ENCODE data around the gene LRP6.

Gene LRP6

DNA sequence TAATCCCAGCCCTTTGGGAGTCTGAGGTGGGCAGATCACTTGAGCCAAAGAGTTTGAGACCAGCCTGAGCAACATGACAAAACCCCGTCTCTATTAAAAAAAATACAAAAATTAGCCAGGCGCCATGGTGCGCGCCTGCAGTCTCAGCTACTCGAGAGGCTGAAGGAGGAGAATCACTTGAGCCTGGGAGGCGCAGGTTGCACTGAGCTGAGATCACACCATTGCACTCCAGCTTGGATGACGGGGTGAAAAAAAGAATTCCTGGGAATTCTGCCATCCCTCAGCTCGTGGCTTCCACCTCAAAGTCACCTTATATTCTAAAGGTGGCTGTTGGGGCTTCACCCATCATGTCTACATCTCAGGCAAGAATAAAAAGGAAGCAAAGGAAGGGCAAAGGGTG is 183.2 kb downstream of the LRP6 start:
- no peak for ATAC-seq

DNA sequence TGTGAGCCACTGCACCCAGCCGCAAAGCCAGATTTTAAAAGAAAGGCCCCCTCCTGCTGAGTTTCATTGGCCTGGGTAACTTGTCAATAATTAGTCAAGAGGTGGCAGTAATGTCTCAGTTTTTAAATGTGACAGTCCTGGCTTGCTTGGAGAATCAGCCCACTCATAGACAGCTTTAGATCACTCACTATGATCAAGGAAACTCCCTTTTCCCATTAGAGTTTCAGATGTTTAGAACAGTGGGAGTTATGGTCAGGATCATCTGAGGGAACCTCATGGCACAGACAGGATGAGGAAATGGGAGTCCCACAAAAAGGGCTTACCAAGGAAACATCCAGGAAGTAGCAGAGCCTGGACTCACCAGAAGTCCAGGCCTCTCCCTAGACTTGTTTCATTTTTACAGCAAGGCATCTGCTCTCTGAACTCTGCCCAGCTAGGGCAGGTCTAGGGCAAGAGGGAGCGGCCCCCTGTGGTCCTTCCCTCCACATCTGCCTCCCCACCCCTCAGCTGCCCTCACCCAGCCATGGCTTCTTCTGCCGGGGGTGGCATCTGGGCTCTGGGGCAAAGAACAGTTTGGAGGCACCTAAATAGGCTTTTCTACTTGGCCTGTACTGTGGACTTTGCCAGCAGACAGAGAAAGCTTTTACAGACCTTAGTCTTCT is 184.9 kb downstream of the LRP6 start:
- TF ChIP-seq ZC3H10 (CRISPR knock-in tag; IDR thresholded peaks at IDR 0.05) (no peak), ZFP3 (CRISPR knock-in tag; IDR thresholded peaks at IDR 0.05) (no peak), ESRRG (CRISPR knock-in tag; IDR thresholded peaks at IDR 0.05) (no peak), TCF4 (CRISPR knock-in tag; IDR thresholded peaks at IDR 0.05; ENCODE audit: borderline replicate concordance) (no peak), ARNTL (CRISPR knock-in tag; IDR thresholded peaks at IDR 0.05; ENCODE audit: borderline replicate concordance, low read depth) (no peak), SNAI2 (CRISPR knock-in tag; IDR thresholded peaks at IDR 0.05) (no peak), TOX (CRISPR knock-in tag; IDR thresholded peaks at IDR 0.05; ENCODE audit: borderline replicate concordance) (no peak), CSDC2 (CRISPR knock-in tag; IDR thresholded peaks at IDR 0.05) (no peak), ISL1 (CRISPR knock-in tag; IDR thresholded peaks at IDR 0.05) (no peak), RARB (CRISPR knock-in tag; IDR thresholded peaks at IDR 0.05) (no peak), ZFP30 (CRISPR knock-in tag; IDR thresholded peaks at IDR 0.05) (no peak), GLIS3 (CRISPR knock-in tag; IDR thresholded peaks at IDR 0.05) (no peak), PPARA (CRISPR knock-in tag; IDR thresholded peaks at IDR 0.05; ENCODE audit: borderline replicate concordance) (no peak), ZNF565 (CRISPR knock-in tag; conservative IDR thresholded peaks at IDR 0.05; ENCODE audit: low read depth) (no peak)
- TF ChIP-seq, protein P1, sequence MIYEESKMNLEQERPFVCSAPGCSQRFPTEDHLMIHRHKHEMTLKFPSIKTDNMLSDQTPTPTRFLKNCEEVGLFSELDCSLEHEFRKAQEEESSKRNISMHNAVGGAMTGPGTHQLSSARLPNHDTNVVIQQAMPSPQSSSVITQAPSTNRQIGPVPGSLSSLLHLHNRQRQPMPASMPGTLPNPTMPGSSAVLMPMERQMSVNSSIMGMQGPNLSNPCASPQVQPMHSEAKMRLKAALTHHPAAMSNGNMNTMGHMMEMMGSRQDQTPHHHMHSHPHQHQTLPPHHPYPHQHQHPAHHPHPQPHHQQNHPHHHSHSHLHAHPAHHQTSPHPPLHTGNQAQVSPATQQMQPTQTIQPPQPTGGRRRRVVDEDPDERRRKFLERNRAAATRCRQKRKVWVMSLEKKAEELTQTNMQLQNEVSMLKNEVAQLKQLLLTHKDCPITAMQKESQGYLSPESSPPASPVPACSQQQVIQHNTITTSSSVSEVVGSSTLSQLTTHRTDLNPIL (CRISPR knock-in tag; IDR thresholded peaks at IDR 0.05; ENCODE audit: low read depth): no peak
- TF ChIP-seq, protein P2, sequence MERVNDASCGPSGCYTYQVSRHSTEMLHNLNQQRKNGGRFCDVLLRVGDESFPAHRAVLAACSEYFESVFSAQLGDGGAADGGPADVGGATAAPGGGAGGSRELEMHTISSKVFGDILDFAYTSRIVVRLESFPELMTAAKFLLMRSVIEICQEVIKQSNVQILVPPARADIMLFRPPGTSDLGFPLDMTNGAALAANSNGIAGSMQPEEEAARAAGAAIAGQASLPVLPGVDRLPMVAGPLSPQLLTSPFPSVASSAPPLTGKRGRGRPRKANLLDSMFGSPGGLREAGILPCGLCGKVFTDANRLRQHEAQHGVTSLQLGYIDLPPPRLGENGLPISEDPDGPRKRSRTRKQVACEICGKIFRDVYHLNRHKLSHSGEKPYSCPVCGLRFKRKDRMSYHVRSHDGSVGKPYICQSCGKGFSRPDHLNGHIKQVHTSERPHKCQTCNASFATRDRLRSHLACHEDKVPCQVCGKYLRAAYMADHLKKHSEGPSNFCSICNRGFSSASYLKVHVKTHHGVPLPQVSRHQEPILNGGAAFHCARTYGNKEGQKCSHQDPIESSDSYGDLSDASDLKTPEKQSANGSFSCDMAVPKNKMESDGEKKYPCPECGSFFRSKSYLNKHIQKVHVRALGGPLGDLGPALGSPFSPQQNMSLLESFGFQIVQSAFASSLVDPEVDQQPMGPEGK (CRISPR knock-in tag; IDR thresholded peaks at IDR 0.05; ENCODE audit: borderline replicate concordance): no peak
- TF ChIP-seq, protein P3, sequence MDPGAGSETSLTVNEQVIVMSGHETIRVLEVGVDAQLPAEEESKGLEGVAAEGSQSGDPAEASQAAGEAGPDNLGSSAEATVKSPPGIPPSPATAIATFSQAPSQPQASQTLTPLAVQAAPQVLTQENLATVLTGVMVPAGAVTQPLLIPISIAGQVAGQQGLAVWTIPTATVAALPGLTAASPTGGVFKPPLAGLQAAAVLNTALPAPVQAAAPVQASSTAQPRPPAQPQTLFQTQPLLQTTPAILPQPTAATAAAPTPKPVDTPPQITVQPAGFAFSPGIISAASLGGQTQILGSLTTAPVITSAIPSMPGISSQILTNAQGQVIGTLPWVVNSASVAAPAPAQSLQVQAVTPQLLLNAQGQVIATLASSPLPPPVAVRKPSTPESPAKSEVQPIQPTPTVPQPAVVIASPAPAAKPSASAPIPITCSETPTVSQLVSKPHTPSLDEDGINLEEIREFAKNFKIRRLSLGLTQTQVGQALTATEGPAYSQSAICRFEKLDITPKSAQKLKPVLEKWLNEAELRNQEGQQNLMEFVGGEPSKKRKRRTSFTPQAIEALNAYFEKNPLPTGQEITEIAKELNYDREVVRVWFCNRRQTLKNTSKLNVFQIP (CRISPR knock-in tag; IDR thresholded peaks at IDR 0.05; ENCODE audit: borderline replicate concordance, low read depth): no peak
- TF ChIP-seq, protein P4, sequence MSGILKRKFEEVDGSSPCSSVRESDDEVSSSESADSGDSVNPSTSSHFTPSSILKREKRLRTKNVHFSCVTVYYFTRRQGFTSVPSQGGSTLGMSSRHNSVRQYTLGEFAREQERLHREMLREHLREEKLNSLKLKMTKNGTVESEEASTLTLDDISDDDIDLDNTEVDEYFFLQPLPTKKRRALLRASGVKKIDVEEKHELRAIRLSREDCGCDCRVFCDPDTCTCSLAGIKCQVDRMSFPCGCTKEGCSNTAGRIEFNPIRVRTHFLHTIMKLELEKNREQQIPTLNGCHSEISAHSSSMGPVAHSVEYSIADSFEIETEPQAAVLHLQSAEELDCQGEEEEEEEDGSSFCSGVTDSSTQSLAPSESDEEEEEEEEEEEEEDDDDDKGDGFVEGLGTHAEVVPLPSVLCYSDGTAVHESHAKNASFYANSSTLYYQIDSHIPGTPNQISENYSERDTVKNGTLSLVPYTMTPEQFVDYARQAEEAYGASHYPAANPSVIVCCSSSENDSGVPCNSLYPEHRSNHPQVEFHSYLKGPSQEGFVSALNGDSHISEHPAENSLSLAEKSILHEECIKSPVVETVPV (CRISPR knock-in tag; IDR thresholded peaks at IDR 0.05): no peak
- TF ChIP-seq, protein P5, sequence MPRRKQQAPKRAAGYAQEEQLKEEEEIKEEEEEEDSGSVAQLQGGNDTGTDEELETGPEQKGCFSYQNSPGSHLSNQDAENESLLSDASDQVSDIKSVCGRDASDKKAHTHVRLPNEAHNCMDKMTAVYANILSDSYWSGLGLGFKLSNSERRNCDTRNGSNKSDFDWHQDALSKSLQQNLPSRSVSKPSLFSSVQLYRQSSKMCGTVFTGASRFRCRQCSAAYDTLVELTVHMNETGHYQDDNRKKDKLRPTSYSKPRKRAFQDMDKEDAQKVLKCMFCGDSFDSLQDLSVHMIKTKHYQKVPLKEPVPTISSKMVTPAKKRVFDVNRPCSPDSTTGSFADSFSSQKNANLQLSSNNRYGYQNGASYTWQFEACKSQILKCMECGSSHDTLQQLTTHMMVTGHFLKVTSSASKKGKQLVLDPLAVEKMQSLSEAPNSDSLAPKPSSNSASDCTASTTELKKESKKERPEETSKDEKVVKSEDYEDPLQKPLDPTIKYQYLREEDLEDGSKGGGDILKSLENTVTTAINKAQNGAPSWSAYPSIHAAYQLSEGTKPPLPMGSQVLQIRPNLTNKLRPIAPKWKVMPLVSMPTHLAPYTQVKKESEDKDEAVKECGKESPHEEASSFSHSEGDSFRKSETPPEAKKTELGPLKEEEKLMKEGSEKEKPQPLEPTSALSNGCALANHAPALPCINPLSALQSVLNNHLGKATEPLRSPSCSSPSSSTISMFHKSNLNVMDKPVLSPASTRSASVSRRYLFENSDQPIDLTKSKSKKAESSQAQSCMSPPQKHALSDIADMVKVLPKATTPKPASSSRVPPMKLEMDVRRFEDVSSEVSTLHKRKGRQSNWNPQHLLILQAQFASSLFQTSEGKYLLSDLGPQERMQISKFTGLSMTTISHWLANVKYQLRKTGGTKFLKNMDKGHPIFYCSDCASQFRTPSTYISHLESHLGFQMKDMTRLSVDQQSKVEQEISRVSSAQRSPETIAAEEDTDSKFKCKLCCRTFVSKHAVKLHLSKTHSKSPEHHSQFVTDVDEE (CRISPR knock-in tag; IDR thresholded peaks at IDR 0.05): no peak
- peak; percentile 88 for ATAC-seq

More for the DNA sequence above, 183.2 kb downstream of the LRP6 start:
- TF ChIP-seq ESRRG (CRISPR knock-in tag; IDR thresholded peaks at IDR 0.05) (no peak), OSR1 (CRISPR knock-in tag; IDR thresholded peaks at IDR 0.05) (no peak), ZC3H10 (CRISPR knock-in tag; IDR thresholded peaks at IDR 0.05) (no peak), TCF4 (CRISPR knock-in tag; IDR thresholded peaks at IDR 0.05; ENCODE audit: borderline replicate concordance) (no peak), ZFP3 (CRISPR knock-in tag; IDR thresholded peaks at IDR 0.05) (no peak), ARNTL (CRISPR knock-in tag; IDR thresholded peaks at IDR 0.05; ENCODE audit: borderline replicate concordance, low read depth) (no peak), GLIS3 (CRISPR knock-in tag; IDR thresholded peaks at IDR 0.05) (no peak), ZNF8 (CRISPR knock-in tag; IDR thresholded peaks at IDR 0.05) (no peak), ZNF565 (CRISPR knock-in tag; conservative IDR thresholded peaks at IDR 0.05; ENCODE audit: low read depth) (no peak), TOX (CRISPR knock-in tag; IDR thresholded peaks at IDR 0.05; ENCODE audit: borderline replicate concordance) (no peak), PPARA (CRISPR knock-in tag; IDR thresholded peaks at IDR 0.05; ENCODE audit: borderline replicate concordance) (no peak)
- TF ChIP-seq, protein P4 (CRISPR knock-in tag; IDR thresholded peaks at IDR 0.05): no peak
- TF ChIP-seq, protein P5 (CRISPR knock-in tag; IDR thresholded peaks at IDR 0.05): no peak

Data from SK-N-SH treated with all-trans-retinoic acid at 6 μM for 48 hours (cell line).